RWPE2 (cell line): ENCODE results near the gene ODC1.

ENCODE experiments used
- ATAC-seq: fragments of 200-7000 bp; cut with Tn5 transposase; 3 replicates; pipeline ENCODE4 v1.9.1; 2021; ENCODE audit warnings: low read depth
- DNase-seq: peaks from one replicate; pipeline ENCODE4 v3.0.0-alpha.2; 2020; ENCODE audit warnings: low spot score
- H3K27ac ChIP-seq: fragments of 450-650 bp; 2 replicates; pipeline ENCODE4 v1.5.1; 2017; ENCODE audit warnings: mild to moderate bottlenecking; ENCODE audit not compliant: poor library complexity, severe bottlenecking
- H3K27me3 ChIP-seq: fragments of 250-450 bp; sonication (Bioruptor Pico); 2 replicates; pipeline ENCODE4 v1.5.1; 2021; ENCODE audit warnings: mild to moderate bottlenecking, moderate library complexity; ENCODE audit not compliant: insufficient read depth, poor library complexity, severe bottlenecking
- H3K36me3 ChIP-seq: fragments of 250-450 bp; sonication (Bioruptor Pico); 2 replicates; pipeline ENCODE4 v1.5.1; 2020; ENCODE audit warnings: low read depth, mild to moderate bottlenecking, moderate library complexity
- H3K4me1 ChIP-seq: fragments of 250-450 bp; sonication (Bioruptor Pico); 2 replicates; pipeline ENCODE4 v1.5.1; 2021; ENCODE audit warnings: mild to moderate bottlenecking, moderate library complexity; ENCODE audit not compliant: insufficient read depth, poor library complexity, severe bottlenecking
- H3K4me3 ChIP-seq: fragments of 250-450 bp; sonication (Bioruptor Pico); 2 replicates; pipeline ENCODE4 v1.5.1; 2021; ENCODE audit warnings: mild to moderate bottlenecking, moderate library complexity; ENCODE audit not compliant: severe bottlenecking
- H3K9me3 ChIP-seq: fragments of 250-450 bp; sonication (Bioruptor Pico); 2 replicates; pipeline ENCODE4 v1.5.1; 2021; ENCODE audit warnings: mild to moderate bottlenecking, moderate library complexity; ENCODE audit not compliant: severe bottlenecking
- CTCF ChIP-seq: fragments of 450-650 bp; IDR thresholded peaks from one replicate; pipeline ENCODE4 v1.5.1; 2017; ENCODE audit warnings: mild to moderate bottlenecking, moderate library complexity; ENCODE audit not compliant: poor library complexity, severe bottlenecking

ODC1 gene

GRCh38 chr2:10402653-10403215 is 45.4 kb downstream of the ODC1 start:
- H3K36me3 ChIP-seq: no peaks in the 10 kb centered on the region; the same call in 1 of the 2 replicates
- H3K4me3 ChIP-seq: no peak overlapping the region
- H3K27ac ChIP-seq: peak overlapping the region; percentile 95
- ATAC-seq: no peak
- no peak for TF ChIP-seq CTCF
- H3K9me3 ChIP-seq: no peaks in the 10 kb centered on the region
- DNase-seq: no peak
- no peaks in the 10 kb centered on the region for H3K27me3 ChIP-seq
- H3K4me1 ChIP-seq: peaks cover 46% of the 10 kb centered on the region

DNA sequence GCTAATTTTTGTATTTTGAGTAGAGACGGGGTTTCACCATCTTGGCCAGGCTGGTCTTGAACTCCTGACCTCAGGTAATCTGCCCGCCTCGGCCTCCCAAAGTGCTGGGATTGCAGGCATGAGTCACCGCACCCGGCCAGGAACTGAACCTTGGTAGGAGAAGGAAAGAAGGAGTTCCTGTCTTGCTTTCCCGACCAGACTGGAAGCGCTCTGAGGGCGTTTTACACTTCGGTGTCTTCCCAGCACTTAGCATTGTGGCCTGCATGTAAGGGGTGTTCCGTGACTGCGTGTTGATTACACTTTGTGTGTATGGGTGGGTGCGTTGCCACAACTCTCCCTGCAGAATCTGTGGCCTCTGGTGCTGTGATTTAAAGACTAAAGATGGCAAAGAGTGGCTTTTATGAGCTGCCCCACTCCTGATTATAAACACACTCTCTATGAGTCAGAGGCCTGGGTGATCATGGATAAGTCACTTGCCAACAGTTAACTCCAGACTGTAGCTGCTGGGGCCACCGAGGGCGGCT is 46.0 kb downstream of the ODC1 start:
- Histone ChIP-seq H3K4me3 (no peak overlapping the region), H3K4me1 (peaks cover 40% of the 10 kb centered on the region), H3K9me3 (no peaks in the 10 kb centered on the region), H3K27ac (peak overlapping the region; percentile 95), H3K27me3 (no peaks in the 10 kb centered on the region), H3K36me3 (no peaks in the 10 kb centered on the region; the same call in 1 of the 2 replicates)
- no peak for ATAC-seq
- no peak for DNase-seq
- no peak for TF ChIP-seq CTCF

DNA sequence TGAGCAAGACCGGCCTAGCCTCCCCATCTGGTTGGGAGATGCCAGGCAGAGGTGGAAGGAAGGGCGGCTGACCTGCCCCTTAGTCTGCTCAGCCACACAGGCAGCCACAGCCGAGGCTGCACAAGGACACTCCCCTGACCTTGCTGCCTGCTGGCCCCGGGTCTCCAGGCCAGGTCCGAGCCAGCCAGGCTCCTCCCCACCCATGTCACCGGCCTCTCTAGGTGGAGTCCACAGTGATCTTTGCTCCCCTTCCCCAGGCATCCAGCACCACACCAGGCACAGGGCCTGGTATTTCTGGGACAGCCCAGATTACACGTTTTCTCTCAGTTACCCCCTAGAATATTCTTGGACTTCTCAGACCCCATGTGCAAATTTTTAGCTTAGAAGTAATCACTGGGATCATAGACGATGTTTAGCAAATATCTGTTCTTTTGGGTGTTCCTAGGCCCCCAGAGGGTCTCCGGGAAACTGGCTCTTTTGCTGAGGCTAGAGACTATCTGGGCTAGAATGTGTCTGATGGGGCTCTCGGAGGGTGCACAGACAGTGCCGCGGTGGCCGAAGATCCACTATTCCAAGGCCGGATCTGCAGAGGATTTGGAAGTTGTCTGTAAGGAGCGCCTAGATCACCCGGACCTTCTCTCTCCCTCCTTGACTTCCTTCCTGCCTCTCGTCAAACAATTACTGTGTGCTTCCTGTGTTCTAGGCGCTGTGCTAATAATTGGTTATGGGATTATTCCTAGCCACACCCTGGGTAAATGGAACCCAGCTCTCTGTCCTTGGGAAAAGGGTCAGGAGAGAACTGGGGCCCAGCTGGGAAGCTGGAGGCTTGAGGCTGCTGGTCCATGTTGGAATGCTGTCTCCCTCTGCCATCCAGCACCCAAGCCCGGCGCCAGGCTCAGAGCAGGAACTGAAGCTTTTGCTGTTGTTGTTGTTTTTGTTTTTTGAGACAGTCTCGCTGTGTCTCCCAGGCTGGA is 46.9 kb downstream of the ODC1 start:
- ATAC-seq: no peak
- peaks cover 31% of the 10 kb centered on the region for H3K4me1 ChIP-seq
- no peaks in the 10 kb centered on the region; the same call in 1 of the 2 replicates for H3K36me3 ChIP-seq
- no peak for DNase-seq
- peak overlapping the region; percentile 95 for H3K27ac ChIP-seq
- no peak overlapping the region for H3K4me3 ChIP-seq
- H3K27me3 ChIP-seq: no peaks in the 10 kb centered on the region
- TF ChIP-seq CTCF: no peak
- no peaks in the 10 kb centered on the region for H3K9me3 ChIP-seq

- DNase-seq: no peak
- no peak for ATAC-seq
- no peaks in the 10 kb centered on the region for H3K9me3 ChIP-seq
- no peak overlapping the region for H3K4me3 ChIP-seq
- TF ChIP-seq CTCF: no peak
- H3K27ac ChIP-seq: peak overlapping the region; percentile 95
- H3K4me1 ChIP-seq: peaks cover 24% of the 10 kb centered on the region
- no peaks in the 10 kb centered on the region; the same call in 1 of the 2 replicates for H3K36me3 ChIP-seq
- H3K27me3 ChIP-seq: no peaks in the 10 kb centered on the region
Measured at GRCh38 chr2:10400568-10400977, 47.6 kb downstream of the ODC1 start.
